ENCODE results near the gene USP16. TPM values are rescaled to one million over a fixed set of nuclear protein-coding genes. Genes with fewer than 3 reads are reported as not detected.
A peak's percentile ranks its signal among the peaks of the same experiment; 100 is the strongest.

USP16 gene
- total and polyA plus RNA-seq, 2 of the 13 experiments (the other 11 are each of a cell fraction or from before 2014, with no cell fraction given) = 16.5 to 46.9 TPM

- peak; percentile 81 for TF ChIP-seq HDAC1 (CRISPR knock-in tag; IDR thresholded peaks at IDR 0.05)
- TF ChIP-seq CREB3 (CRISPR knock-in tag; IDR thresholded peaks at IDR 0.05) = 0 out of 2 replicates have a peak, but pooled peaks have one; percentile 33
- 0 out of 2 replicates have a peak, but pooled peaks have one; percentile 48 for TF ChIP-seq ZNF740 (CRISPR knock-in tag; IDR thresholded peaks at IDR 0.05)
- TF ChIP-seq TEAD2 (CRISPR knock-in tag; IDR thresholded peaks at IDR 0.05) = no peak
- no peak for TF ChIP-seq ZNF34 (CRISPR knock-in tag; IDR thresholded peaks at IDR 0.05; ENCODE audit: borderline replicate concordance)
- no peak for TF ChIP-seq ZNF205 (CRISPR knock-in tag; IDR thresholded peaks at IDR 0.05)
- TF ChIP-seq, protein P1, sequence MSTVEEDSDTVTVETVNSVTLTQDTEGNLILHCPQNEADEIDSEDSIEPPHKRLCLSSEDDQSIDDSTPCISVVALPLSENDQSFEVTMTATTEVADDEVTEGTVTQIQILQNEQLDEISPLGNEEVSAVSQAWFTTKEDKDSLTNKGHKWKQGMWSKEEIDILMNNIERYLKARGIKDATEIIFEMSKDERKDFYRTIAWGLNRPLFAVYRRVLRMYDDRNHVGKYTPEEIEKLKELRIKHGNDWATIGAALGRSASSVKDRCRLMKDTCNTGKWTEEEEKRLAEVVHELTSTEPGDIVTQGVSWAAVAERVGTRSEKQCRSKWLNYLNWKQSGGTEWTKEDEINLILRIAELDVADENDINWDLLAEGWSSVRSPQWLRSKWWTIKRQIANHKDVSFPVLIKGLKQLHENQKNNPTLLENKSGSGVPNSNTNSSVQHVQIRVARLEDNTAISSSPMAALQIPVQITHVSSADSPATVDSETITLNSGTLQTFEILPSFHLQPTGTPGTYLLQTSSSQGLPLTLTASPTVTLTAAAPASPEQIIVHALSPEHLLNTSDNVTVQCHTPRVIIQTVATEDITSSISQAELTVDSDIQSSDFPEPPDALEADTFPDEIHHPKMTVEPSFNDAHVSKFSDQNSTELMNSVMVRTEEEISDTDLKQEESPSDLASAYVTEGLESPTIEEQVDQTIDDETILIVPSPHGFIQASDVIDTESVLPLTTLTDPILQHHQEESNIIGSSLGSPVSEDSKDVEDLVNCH (CRISPR knock-in tag; IDR thresholded peaks at IDR 0.05) = no peak
- TF ChIP-seq EZH2 (conservative IDR thresholded peaks at IDR 0.05; ENCODE audit: low read depth, low read length) = no peak
- TF ChIP-seq, protein P2, sequence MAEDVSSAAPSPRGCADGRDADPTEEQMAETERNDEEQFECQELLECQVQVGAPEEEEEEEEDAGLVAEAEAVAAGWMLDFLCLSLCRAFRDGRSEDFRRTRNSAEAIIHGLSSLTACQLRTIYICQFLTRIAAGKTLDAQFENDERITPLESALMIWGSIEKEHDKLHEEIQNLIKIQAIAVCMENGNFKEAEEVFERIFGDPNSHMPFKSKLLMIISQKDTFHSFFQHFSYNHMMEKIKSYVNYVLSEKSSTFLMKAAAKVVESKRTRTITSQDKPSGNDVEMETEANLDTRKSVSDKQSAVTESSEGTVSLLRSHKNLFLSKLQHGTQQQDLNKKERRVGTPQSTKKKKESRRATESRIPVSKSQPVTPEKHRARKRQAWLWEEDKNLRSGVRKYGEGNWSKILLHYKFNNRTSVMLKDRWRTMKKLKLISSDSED (CRISPR knock-in tag; IDR thresholded peaks at IDR 0.05) = no peak
- TF ChIP-seq JUND (CRISPR knock-in tag; IDR thresholded peaks at IDR 0.05) = no peak
- TF ChIP-seq RFXANK (CRISPR knock-in tag; IDR thresholded peaks at IDR 0.05) = no peak
- TF ChIP-seq SMARCE1 (IDR thresholded peaks at IDR 0.05; ENCODE audit: borderline replicate concordance) = no peak
- TF ChIP-seq SMAD1 (CRISPR knock-in tag; IDR thresholded peaks at IDR 0.05; ENCODE audit: borderline replicate concordance, low read depth) = no peak
- TF ChIP-seq, protein P3, sequence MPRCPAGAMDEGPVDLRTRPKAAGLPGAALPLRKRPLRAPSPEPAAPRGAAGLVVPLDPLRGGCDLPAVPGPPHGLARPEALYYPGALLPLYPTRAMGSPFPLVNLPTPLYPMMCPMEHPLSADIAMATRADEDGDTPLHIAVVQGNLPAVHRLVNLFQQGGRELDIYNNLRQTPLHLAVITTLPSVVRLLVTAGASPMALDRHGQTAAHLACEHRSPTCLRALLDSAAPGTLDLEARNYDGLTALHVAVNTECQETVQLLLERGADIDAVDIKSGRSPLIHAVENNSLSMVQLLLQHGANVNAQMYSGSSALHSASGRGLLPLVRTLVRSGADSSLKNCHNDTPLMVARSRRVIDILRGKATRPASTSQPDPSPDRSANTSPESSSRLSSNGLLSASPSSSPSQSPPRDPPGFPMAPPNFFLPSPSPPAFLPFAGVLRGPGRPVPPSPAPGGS (CRISPR knock-in tag; IDR thresholded peaks at IDR 0.05) = no peak
- no peak for TF ChIP-seq CAMTA2 (CRISPR knock-in tag; IDR thresholded peaks at IDR 0.05; ENCODE audit: borderline replicate concordance)
- TF ChIP-seq ATF7 (IDR thresholded peaks at IDR 0.05) = no peak
- no peak for TF ChIP-seq ATF7 (CRISPR knock-in tag; IDR thresholded peaks at IDR 0.05)
- peak; percentile 54; the same call in 1 of the 2 replicates for TF ChIP-seq ZFP91 (CRISPR knock-in tag; IDR thresholded peaks at IDR 0.05; ENCODE audit: borderline replicate concordance)
- TF ChIP-seq ZNF572 (CRISPR knock-in tag; IDR thresholded peaks at IDR 0.05) = no peak
- TF ChIP-seq SP2 (CRISPR knock-in tag; IDR thresholded peaks at IDR 0.05) = peak; percentile 97
Measured at GRCh38 chr21:29024474-29025327, at the start of gene USP16 (continued).

All from HepG2 (cell line).